ENCODE measurements around the gene CNTF.

GRCh38 chr11:58617976-58618557, 4.4 kb upstream of the CNTF start:
- TF ChIP-seq GATA2 (IDR thresholded peaks at IDR 0.05; ENCODE audit: low read depth, low read length): no peak
- TF ChIP-seq GATA3 (IDR thresholded peaks at IDR 0.05; ENCODE audit: low read depth, low read length): no peak
